SK-N-DZ (cell line): ENCODE results near the gene RMI2. TPM values are rescaled to one million over a fixed set of nuclear protein-coding genes. Genes with fewer than 3 reads are reported as not detected.
"Not testable (repeated sequence)": the region's sequence is repeated elsewhere in the genome, so short reads cannot be mapped to it uniquely, and the experiment has no call there.

Source experiments
- DNase-seq: peaks from one replicate; pipeline ENCODE4 v3.0.0-alpha.2; 2015; ENCODE audit warnings: low spot score
- polyA plus RNA-seq, 2 experiments: library from polyadenylated mRNA; depleted of rRNA; stranded (reverse); fragments of >200 nt; gene quantifications; 2 replicates each; pipeline ENCODE4 v1.2.3, GENCODE V29; 2014

The RMI2 gene
- polyA plus RNA-seq (2014; cell fraction: cytosol; rRNA removed): 73.7 and 89.4 TPM in 2 replicates
- polyA plus RNA-seq (2014; cell fraction: nucleus; rRNA removed): 36.9 and 47.1 TPM in 2 replicates

- DNase-seq: peak; percentile 96
Observed at GRCh38 chr16:11345040-11345862, at the start of gene RMI2. Gene RMI2, plus strand, starts transcription at chr16:11345459. Its CDS starts 13 bp downstream, at chr16:11345472.

- no peak for DNase-seq
Observed at GRCh38 chr16:11295672-11296071, 49.6 kb upstream of the RMI2 start.

GRCh38 chr16:11296351-11296705, 48.9 kb upstream of the RMI2 start:
- DNase-seq: no peak

GRCh38 chr16:11296706-11297491, 48.4 kb upstream of the RMI2 start:
- DNase-seq: no peak

GRCh38 chr16:11297492-11298142, 47.6 kb upstream of the RMI2 start:
- DNase-seq: peak; percentile 36

GRCh38 chr16:11298143-11298900, 46.9 kb upstream of the RMI2 start:
- no peak for DNase-seq

GRCh38 chr16:11298950-11299547, 46.2 kb upstream of the RMI2 start:
- DNase-seq: not testable (repeated sequence)

GRCh38 chr16:11299865-11300559, 45.2 kb upstream of the RMI2 start:
- no peak for DNase-seq

GRCh38 chr16:11300560-11300892, 44.7 kb upstream of the RMI2 start:
- DNase-seq: no peak

- no peak for DNase-seq
Observed at GRCh38 chr16:11301645-11302501, 43.4 kb upstream of the RMI2 start.

- DNase-seq: no peak
Observed at GRCh38 chr16:11302977-11303376, 42.3 kb upstream of the RMI2 start.

GRCh38 chr16:11303405-11304138, 41.7 kb upstream of the RMI2 start:
- DNase-seq: peak; percentile 97

- DNase-seq: no peak
Observed at GRCh38 chr16:11306381-11306780, 38.9 kb upstream of the RMI2 start.

GRCh38 chr16:11306997-11307638, 38.1 kb upstream of the RMI2 start:
- no peak for DNase-seq

GRCh38 chr16:11307639-11308492, 37.4 kb upstream of the RMI2 start:
- DNase-seq: no peak

- DNase-seq: peak; percentile 72
Observed at GRCh38 chr16:11308493-11309283, 36.6 kb upstream of the RMI2 start.
